GM12864 (cell line): ENCODE measurements around the gene TBC1D10B.

ENCODE experiments used
- DNase-seq: peaks from one replicate; pipeline ENCODE4 v3.0.0-alpha.2; 2011; ENCODE audit warnings: low read depth
- H3K4me3 ChIP-seq: 2 replicates; pipeline ENCODE4 v1.5.1; 2011; ENCODE audit warnings: mild to moderate bottlenecking, low read depth, low read length, control low read depth
- TF ChIP-seq, protein P1 (sequence below): IDR thresholded peaks from 2 replicates; pipeline ENCODE4 v1.5.1; 2011; ENCODE audit warnings: low read depth, mild to moderate bottlenecking, moderate library complexity, low read length, control low read depth, inconsistent platforms; ENCODE audit errors: missing control alignments

Gene TBC1D10B

DNA sequence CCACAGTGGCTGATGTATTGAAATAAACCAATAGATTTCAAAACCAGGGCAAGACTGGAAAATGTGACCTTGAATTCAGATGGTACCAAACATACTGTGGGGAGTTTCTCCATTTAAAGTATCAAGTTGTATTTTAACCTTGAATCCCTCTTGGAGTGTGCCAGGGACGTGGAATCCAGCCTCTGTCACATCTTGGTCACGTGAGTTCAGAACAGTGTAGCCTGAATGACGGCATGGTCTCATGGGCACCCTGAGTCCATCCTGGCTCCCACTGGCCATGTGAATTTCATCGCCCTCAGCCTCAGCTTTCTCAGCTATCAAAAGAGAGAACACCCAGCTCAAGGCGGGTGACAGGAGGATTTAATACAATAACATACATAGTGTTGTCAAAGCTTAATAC, 43.9 kb upstream of the TBC1D10B start:
- H3K4me3 ChIP-seq, result no peak overlapping the region
- DNase-seq, result no peak
- TF ChIP-seq, protein P1, sequence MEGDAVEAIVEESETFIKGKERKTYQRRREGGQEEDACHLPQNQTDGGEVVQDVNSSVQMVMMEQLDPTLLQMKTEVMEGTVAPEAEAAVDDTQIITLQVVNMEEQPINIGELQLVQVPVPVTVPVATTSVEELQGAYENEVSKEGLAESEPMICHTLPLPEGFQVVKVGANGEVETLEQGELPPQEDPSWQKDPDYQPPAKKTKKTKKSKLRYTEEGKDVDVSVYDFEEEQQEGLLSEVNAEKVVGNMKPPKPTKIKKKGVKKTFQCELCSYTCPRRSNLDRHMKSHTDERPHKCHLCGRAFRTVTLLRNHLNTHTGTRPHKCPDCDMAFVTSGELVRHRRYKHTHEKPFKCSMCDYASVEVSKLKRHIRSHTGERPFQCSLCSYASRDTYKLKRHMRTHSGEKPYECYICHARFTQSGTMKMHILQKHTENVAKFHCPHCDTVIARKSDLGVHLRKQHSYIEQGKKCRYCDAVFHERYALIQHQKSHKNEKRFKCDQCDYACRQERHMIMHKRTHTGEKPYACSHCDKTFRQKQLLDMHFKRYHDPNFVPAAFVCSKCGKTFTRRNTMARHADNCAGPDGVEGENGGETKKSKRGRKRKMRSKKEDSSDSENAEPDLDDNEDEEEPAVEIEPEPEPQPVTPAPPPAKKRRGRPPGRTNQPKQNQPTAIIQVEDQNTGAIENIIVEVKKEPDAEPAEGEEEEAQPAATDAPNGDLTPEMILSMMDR, result no peak

DNA sequence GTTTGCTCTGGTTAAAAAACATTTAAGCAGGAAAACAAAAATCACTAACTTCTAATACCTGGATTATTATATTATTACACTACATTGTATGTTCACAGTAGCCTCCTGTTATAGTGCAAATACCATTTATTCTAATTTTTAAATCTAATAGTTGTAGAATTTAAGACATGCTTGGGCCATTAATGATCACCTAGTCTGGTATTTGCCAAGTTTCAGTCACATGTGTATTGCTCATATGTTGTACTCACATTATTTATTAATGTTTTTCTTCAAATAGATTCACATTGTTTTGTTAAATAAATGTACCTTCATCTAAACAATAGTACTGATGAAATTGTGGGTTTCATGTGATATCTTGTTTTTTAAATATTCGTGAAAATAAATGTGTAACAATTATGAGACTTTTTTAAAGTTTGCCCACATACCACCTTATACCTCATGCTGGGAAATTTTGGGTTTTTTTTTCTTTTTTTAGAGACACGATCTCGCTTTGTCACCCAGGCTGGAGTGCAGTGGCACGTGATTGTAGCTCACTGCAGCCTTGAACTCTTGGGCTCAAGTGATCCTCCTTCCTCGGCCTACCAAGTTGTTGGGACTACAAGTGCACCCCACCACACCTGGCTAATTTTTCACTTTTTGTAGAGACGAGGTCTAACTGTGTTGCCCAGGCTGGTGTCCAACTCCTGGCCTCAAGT, 43.0 kb upstream of the TBC1D10B start:
- TF ChIP-seq, protein P1, result no peak
- no peak overlapping the region for H3K4me3 ChIP-seq
- no peak for DNase-seq

DNA sequence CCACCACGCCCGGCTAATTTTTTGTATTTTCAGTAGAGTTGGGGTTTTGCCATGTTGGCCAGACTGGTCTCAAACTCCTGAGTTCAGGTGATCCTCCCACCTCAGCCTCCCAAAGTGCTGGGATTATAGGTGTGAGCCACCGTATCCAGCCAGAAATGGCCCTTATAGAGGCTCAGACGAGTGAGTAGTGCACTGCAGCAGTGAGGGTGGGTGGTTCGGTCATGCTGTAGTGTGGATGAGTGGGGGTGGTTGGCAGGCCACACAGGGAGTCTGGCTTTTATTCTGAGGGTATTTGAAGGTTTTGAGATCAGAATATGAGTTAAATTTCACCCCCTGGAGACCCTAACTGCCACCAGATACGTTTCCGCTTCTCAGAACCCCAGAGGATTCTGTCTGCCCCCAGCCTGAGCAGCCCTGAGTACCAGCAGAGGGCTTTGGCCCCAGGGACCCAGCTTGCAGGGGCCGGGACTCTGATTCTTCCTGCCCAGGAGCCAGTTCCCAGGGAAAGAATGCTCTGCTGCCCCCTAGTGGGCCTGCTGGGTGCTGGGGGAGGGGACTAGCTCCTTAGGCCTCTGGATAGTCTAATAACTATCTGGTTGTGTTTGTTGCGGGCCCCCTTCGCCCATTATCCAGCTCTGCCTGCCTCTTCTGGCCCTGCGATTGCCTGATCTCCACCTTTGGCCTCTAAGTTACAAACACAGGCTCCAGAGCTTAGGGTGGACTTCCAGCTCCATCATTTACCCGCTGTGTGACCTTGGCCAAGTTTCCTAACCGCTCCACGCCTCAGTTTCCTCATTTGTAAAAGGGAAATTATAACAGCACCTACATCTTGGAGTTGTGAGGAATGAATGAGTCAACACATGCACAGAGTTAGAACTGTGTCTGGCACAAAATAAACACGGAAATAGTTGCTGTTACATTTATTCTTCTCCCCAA, 39.1 kb upstream of the TBC1D10B start:
- DNase-seq, result peak; percentile 55
- H3K4me3 ChIP-seq, result no peak overlapping the region
- TF ChIP-seq, protein P1, result peak; percentile 92

DNA sequence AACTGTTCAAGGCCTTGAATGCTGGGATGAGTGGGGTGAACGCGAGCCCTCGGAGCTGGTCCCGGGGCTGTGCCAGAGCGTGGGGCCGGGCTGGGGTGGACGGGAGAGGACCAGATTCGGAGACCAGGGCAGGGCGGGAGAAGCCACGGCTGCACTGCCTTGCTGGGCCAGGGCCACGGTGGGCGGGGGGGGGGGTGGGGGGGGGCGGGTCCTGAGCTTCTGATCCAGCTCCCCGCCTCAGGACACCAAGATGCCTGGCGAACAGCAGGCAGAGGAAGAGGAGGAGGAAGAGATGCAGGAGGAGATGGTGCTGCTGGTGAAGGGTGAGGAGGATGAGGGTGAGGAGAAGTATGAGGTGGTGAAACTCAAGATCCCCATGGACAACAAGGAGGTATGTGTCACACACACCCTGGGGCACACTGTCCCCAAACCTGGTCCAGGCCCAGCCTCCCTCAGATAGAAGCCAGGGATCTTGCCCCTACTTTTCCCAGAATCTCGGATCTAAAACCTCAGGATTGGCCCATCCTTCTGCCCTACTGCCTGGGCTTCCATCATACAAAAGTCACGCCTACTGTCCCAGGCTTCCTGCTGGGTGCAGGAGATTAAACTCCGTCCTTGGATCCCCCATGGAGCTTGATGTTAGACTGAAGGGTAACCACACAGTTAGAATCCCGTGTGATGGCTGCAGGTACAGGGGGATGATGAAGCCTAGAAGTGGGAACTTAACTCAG, 37.7 kb upstream of the TBC1D10B start:
- TF ChIP-seq, protein P1, result no peak
- H3K4me3 ChIP-seq, result peak overlapping the region; percentile 66
- no peak for DNase-seq

DNA sequence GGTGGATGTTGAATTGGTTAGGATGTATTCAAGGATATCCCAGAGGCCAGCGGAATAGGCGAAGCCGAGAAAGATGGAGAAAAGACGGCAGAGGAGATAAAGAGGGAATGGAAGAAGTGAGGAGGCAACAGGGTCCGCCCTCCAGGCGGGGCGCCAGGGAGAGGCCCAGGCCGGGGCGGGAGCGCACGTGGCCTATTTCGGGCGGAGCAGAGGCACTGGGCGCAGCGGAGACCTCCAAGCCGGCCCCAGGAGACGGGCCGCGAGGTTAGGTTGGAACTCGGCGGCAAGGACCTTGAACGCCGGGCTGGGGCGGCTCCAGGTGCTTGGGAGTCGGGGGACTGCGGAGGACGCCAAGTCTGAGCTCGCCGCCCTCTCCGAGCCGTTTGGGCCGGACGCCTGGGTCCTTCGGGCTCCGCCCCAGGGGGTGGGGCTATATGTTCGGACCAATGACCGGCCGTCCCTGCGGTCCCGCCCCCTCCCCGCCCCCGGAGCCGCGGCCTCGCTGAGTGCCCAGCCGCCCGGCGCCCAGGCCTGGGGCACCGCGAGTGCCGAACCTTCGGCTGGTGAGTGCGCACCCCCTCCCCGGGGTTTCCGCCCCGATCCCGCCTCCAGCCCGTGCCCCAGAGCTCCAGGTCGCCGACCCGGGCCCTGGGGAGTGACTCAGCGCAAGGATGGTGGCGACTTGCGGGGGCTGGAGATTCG, 37.0 kb upstream of the TBC1D10B start, which contains the start of gene ZNF771:
Gene ZNF771 (plus strand): TSS at position 505 of the 702 bp plus-strand sequence. CDS start 448 bp downstream, outside the sequence.
- peak within 1 kb of the TSS; percentile 66 for H3K4me3 ChIP-seq
- TF ChIP-seq, protein P1, result peak; percentile 20
- DNase-seq, result peak; percentile 37

DNA sequence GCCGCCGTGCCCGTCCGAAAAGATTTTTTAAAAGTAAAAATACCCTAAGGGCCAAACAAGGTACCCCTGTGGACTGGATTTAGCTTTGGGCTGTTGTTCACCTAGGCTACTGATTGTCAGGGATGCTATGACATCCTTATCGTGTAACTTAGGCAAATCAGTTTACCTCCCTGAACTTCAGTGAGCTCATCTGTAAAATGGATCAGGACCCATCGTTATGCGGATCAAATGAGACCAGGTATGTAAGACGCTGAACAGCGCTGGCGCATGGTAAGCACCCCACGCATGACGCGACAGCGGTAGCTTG, 36.5 kb upstream of the TBC1D10B start:
- TF ChIP-seq, protein P1, result no peak
- DNase-seq, result no peak
- peak overlapping the region; percentile 66 for H3K4me3 ChIP-seq
